Gastrocnemius medialis (tissue), 4 donors: ENCODE data around the gene RRAS2. TPM values are rescaled to one million over a fixed set of nuclear protein-coding genes. Genes with fewer than 3 reads are reported as not detected.
"Not testable (repeated sequence)": the region's sequence is repeated elsewhere in the genome, so short reads cannot be mapped to it uniquely, and the experiment has no call there.

Source experiments
- ATAC-seq, 2 donors: fragments of 150-250 bp; one replicate each; pipeline ENCODE4 v1.9.1; 2016
- DNase-seq, 2 donors: peaks; one replicate each; pipeline ENCODE4 v3.0.0-alpha.2; 2019
- H3K27ac ChIP-seq, 4 donors: fragments of 200-600 bp; sonication (generic); 1 replicate in 1 of 4; 2 replicates in 3 of 4; pipeline ENCODE4 v1.5.1; 2016 to 2018; ENCODE audit warnings: mild to moderate bottlenecking in 2 of 4, moderate library complexity in 1 of 4
- H3K27me3 ChIP-seq, 3 donors: fragments of 200-600 bp; sonication (generic) in 2 of 3; 1 replicate in 1 of 3; 2 replicates in 2 of 3; pipeline versions ENCODE4 v1.5.1 to v1.6.0; 2016 to 2019; ENCODE audit warnings: mild to moderate bottlenecking in 1 of 3, moderate library complexity in 1 of 3
- H3K36me3 ChIP-seq, 2 donors: fragments of 200-600 bp; sonication (generic) in 1 of 2; one replicate each; pipeline ENCODE4 v1.5.1; 2017 to 2018
- H3K4me1 ChIP-seq, 2 donors: fragments of 200-600 bp; sonication (generic) in 1 of 2; one replicate each; pipeline ENCODE4 v1.5.1; 2016 to 2017; ENCODE audit warnings: mild to moderate bottlenecking in 2 of 2
- H3K4me3 ChIP-seq, 4 donors: fragments of 200-600 bp; sonication (generic) in 3 of 4; 1 replicate in 1 of 4; 2 replicates in 3 of 4; pipeline ENCODE4 v1.5.1; 2016 to 2019; ENCODE audit warnings: mild to moderate bottlenecking in 2 of 4
- H3K9me3 ChIP-seq, 3 donors: fragments of 200-600 bp; sonication (generic) in 2 of 3; 1 replicate in 1 of 3; 2 replicates in 2 of 3; pipeline ENCODE4 v1.5.1; 2016 to 2019
- CTCF ChIP-seq, 5 experiments: fragments of 450-650 bp in 3 of 5; fragments of 200-600 bp in 2 of 5; sonication (generic) in 2 of 5; IDR thresholded peaks in 4 of 5; conservative IDR thresholded peaks in 1 of 5; 1 replicate in 4 of 5; 2 replicates in 1 of 5; pipeline ENCODE4 v1.5.1; 2016 to 2019; ENCODE audit warnings: antibody characterized with exemption in 5 of 5, mild to moderate bottlenecking in 3 of 5, moderate library complexity in 3 of 5
- POLR2A ChIP-seq, 2 donors: fragments of 450-650 bp; IDR thresholded peaks; one replicate each; pipeline ENCODE4 v1.6.1; 2017; ENCODE audit warnings: antibody characterized with exemption in 2 of 2, mild to moderate bottlenecking in 2 of 2, moderate library complexity in 2 of 2
- in situ Hi-C, 4 donors: fragments of 200-750 bp; cut with MboI; loops; one replicate each; pipeline versions ENCODE4 v1.15.0 to v1.8.0; 2017; ENCODE audit warnings: low sequenced_read_pairs in 4 of 4
- intact Hi-C: fragments of 100-400 bp; cut with DNase I; formaldehyde crosslinking; loops from one replicate; pipeline ENCODE4 v1.15.1; 2023; ENCODE audit warnings: low total_unique reads
- total RNA-seq, 4 donors: library from RNA; depleted of rRNA; stranded (reverse); fragments of >200 nt; gene quantifications; one replicate each; pipeline versions ENCODE4 v1.1.0 to v1.2.3, GENCODE V29; 2016

RRAS2 gene
- total RNA-seq, 4 donors from 2014 or later = 52.8 to 81.9 (median 59.8) TPM

DNA sequence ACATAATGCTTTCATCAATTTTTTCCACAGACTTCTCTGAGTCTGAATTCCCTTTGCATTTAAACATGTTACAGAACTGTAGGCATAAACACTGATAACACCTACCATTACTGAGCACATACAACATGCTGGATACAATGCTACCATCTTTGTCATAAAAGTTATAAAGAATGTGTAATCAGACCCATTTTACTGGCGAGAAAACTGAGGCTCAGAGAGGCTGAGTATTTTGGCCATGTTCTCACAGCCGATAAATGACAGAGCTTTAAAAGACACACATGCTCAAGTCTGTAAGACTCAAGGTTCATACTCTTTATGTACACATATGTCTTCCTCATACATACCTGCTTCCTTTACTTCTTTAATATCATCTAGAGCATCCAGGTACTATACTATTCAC is 2.6 kb downstream of the RRAS2 start:
- H3K27ac ChIP-seq = no peak overlapping the region
- H3K4me1 ChIP-seq = peaks cover 11 to 25% of the 10 kb centered on the region in 2 donors
- ATAC-seq (no peak), DNase-seq (no peak)
- no peaks in the 10 kb centered on the region for H3K9me3 ChIP-seq
- TF ChIP-seq POLR2A (IDR thresholded peaks at IDR 0.05) = no peak
- no peak for TF ChIP-seq CTCF (IDR thresholded peaks at IDR 0.05 in 4 of 5, conservative IDR thresholded peaks at IDR 0.05 in 1 of 5)
- no peaks in the 10 kb centered on the region for H3K27me3 ChIP-seq
- intact Hi-C loops (loop anchor here (5.0 kb wide), 1 partner anchor 166 kb away; the partner anchor contains the start of gene PSMA1), in situ Hi-C loops (no loop called here)
- no peak overlapping the region for H3K4me3 ChIP-seq
- no peaks in the 10 kb centered on the region for H3K36me3 ChIP-seq

- H3K27ac ChIP-seq, DNase-seq, H3K36me3 ChIP-seq, in situ Hi-C loops, H3K4me3 ChIP-seq, ATAC-seq, H3K9me3 ChIP-seq, H3K27me3 ChIP-seq: not testable (repeated sequence)
- H3K4me1 ChIP-seq = peaks cover 11 to 25% of the 10 kb centered on the region in 2 donors
- intact Hi-C loops = loop anchor here (5.0 kb wide), 1 partner anchor 168 kb away; the partner anchor contains the start of gene PSMA1
Measured at GRCh38 chr11:14354604-14355003, 4.4 kb downstream of the RRAS2 start.

DNA sequence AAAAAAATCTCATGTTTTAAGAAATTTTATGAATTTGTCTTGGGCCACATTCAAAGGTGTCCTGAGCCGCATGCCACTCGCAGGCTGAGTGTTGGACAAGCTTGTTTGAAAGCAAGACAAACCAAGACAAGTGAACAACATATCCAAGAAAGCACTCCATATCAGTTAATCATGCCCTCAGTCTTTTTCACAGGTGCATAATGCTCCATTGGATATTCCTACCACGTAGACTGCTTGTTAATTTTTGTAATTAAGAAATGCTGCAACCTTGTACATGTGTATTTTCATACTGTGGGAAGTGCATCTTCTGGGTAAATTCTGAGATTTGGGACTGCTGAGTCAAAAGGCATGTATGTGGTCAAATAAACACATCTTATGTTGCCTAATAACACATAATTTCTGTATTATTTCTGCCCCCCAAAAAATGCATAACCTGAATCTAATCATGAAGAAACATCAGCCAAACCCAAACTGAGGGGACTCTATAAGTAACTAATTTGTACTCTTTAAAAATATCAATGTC is 8.2 kb downstream of the RRAS2 start:
- intact Hi-C loops = no loop called here

GRCh38 chr11:14350215-14350614 is 8.8 kb downstream of the RRAS2 start:
- intact Hi-C loops = no loop called here
- ATAC-seq (no peak), DNase-seq (no peak)
- no peaks in the 10 kb centered on the region for H3K36me3 ChIP-seq
- H3K27me3 ChIP-seq = no peaks in the 10 kb centered on the region
- no peak overlapping the region for H3K27ac ChIP-seq
- H3K9me3 ChIP-seq = no peaks in the 10 kb centered on the region
- in situ Hi-C loops = no loop called here
- H3K4me3 ChIP-seq = no peak overlapping the region
- peaks cover 6 to 11% of the 10 kb centered on the region in 2 donors for H3K4me1 ChIP-seq
- TF ChIP-seq POLR2A (IDR thresholded peaks at IDR 0.05) (no peak), CTCF (IDR thresholded peaks at IDR 0.05 in 4 of 5, conservative IDR thresholded peaks at IDR 0.05 in 1 of 5) (no peak)

More for the DNA sequence above, 8.2 kb downstream of the RRAS2 start:
- in situ Hi-C loops = no loop called here
- H3K4me3 ChIP-seq = no peak overlapping the region
- ATAC-seq (no peak), DNase-seq (no peak)
- no peaks in the 10 kb centered on the region for H3K36me3 ChIP-seq
- no peak for TF ChIP-seq CTCF (IDR thresholded peaks at IDR 0.05 in 4 of 5, conservative IDR thresholded peaks at IDR 0.05 in 1 of 5)
- no peak for TF ChIP-seq POLR2A (IDR thresholded peaks at IDR 0.05)
- H3K27ac ChIP-seq = no peak overlapping the region
- H3K9me3 ChIP-seq = no peaks in the 10 kb centered on the region
- H3K27me3 ChIP-seq = no peaks in the 10 kb centered on the region
- peaks cover under 1 to 11% of the 10 kb centered on the region in 2 donors for H3K4me1 ChIP-seq

DNA sequence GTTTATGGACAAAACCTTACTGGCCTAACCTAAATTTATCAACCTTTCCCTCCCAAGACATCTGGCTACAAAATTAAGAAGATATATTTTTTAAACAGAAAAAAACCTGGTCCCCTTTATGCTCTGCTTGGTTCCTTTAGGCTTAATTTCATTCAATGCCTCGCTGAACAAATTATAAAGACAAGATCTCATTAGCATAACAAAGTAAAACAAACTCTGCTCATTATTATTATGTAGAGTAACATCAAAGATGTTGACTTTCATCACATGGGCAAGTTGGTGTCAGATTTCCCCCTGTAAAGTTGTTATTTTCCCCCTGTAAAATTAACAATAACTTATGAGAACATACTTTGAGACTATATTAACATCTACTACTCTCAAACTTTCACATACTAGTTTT is 11.0 kb downstream of the RRAS2 start:
- H3K4me3 ChIP-seq = no peak overlapping the region
- no peaks in the 10 kb centered on the region for H3K27me3 ChIP-seq
- in situ Hi-C loops (no loop called here), intact Hi-C loops (no loop called here)
- TF ChIP-seq CTCF (IDR thresholded peaks at IDR 0.05 in 4 of 5, conservative IDR thresholded peaks at IDR 0.05 in 1 of 5) (no peak), POLR2A (IDR thresholded peaks at IDR 0.05) (no peak)
- no peaks in the 10 kb centered on the region for H3K36me3 ChIP-seq
- no peak overlapping the region for H3K27ac ChIP-seq
- no peaks in the 10 kb centered on the region for H3K9me3 ChIP-seq
- DNase-seq = no peak
- ATAC-seq = no peak
- H3K4me1 ChIP-seq = peaks cover 8 to 11% of the 10 kb centered on the region in 2 donors
